Neural cell (in vitro differentiated cells): ENCODE results near the gene MTF2. TPM values are rescaled to one million over a fixed set of nuclear protein-coding genes. Genes with fewer than 3 reads are reported as not detected.

Experiments
- H2AFZ ChIP-seq: fragments of 200-600, 300-800 bp; sonication (generic), shearing (Covaris generic); 2 replicates; pipeline ENCODE4 v1.6.0; 2014; ENCODE audit warnings: low read depth, mild to moderate bottlenecking, antibody characterized with exemption, low read length, moderate library complexity
- H3F3A ChIP-seq: fragments of 200-600 bp; shearing (Covaris generic); 2 replicates; pipeline ENCODE4 v1.6.1; 2016; ENCODE audit warnings: mild to moderate bottlenecking, moderate library complexity, mixed read lengths, antibody characterized with exemption, low read length; ENCODE audit not compliant: insufficient read depth, poor library complexity, severe bottlenecking
- H3K27ac ChIP-seq: fragments of 200-600, 300-800 bp; sonication (generic), shearing (Covaris generic); 2 replicates; pipeline ENCODE4 v1.5.1; 2014; ENCODE audit warnings: mild to moderate bottlenecking, low read length, moderate library complexity
- H3K27me3 ChIP-seq: fragments of 300-800, 200-600 bp; sonication (generic), shearing (Covaris generic); 2 replicates; pipeline ENCODE4 v1.6.0; 2014; ENCODE audit warnings: mild to moderate bottlenecking, low read depth, low read length, moderate library complexity; ENCODE audit not compliant: insufficient read depth
- H3K36me3 ChIP-seq: fragments of 300-800, 200-600 bp; sonication (generic), shearing (Covaris generic); 2 replicates; pipeline ENCODE4 v1.5.1; 2014; ENCODE audit warnings: mild to moderate bottlenecking, antibody characterized with exemption, low read length, moderate library complexity; ENCODE audit not compliant: insufficient read depth
- H3K4me2 ChIP-seq: fragments of 300-800, 200-600 bp; sonication (generic), shearing (Covaris generic); 2 replicates; pipeline ENCODE4 v1.6.0; 2014; ENCODE audit warnings: mild to moderate bottlenecking, low read length
- H3K4me3 ChIP-seq: fragments of 300-800, 200-600 bp; sonication (generic), shearing (Covaris generic); 2 replicates; pipeline ENCODE4 v1.5.1; 2014; ENCODE audit warnings: mild to moderate bottlenecking, low read length, moderate library complexity
- H3K79me2 ChIP-seq: fragments of 200-600 bp; shearing (Covaris generic); replicated peaks from 2 replicates; pipeline ENCODE4 v1.6.0; 2014; ENCODE audit warnings: mild to moderate bottlenecking, low read length, moderate library complexity; ENCODE audit not compliant: insufficient read depth
- H3K9ac ChIP-seq: fragments of 300-800, 200-600 bp; sonication (generic), shearing (Covaris generic); 2 replicates; pipeline ENCODE4 v1.6.1; 2016; ENCODE audit warnings: mild to moderate bottlenecking, low read length, mixed read lengths
- H3K9me2 ChIP-seq: fragments of 200-600 bp; shearing (Covaris generic); 2 replicates; pipeline ENCODE4 v1.6.1; 2016; ENCODE audit warnings: mild to moderate bottlenecking, low read length, mixed read lengths; ENCODE audit not compliant: insufficient read depth
- H3K9me3 ChIP-seq: fragments of 200-600, 300-800 bp; sonication (generic), shearing (Covaris generic); 2 replicates; pipeline ENCODE4 v1.6.1; 2016; ENCODE audit warnings: mild to moderate bottlenecking, mixed run types, low read length, moderate library complexity, mixed read lengths
- H4K20me1 ChIP-seq: fragments of 200-600 bp; shearing (Covaris generic); 2 replicates; pipeline ENCODE4 v1.6.1; 2016; ENCODE audit warnings: mild to moderate bottlenecking, mixed run types; ENCODE audit not compliant: insufficient read depth
- EP300 ChIP-seq: fragments of 450-650 bp; conservative IDR thresholded peaks from 2 replicates; pipeline ENCODE4 v1.6.1; 2014; ENCODE audit warnings: antibody characterized with exemption, mild to moderate bottlenecking, moderate library complexity; ENCODE audit not compliant: poor library complexity, severe bottlenecking
- MXI1 ChIP-seq: fragments of 450-650 bp; conservative IDR thresholded peaks from 2 replicates; pipeline ENCODE4 v1.6.1; 2014; ENCODE audit warnings: antibody characterized with exemption, mild to moderate bottlenecking; ENCODE audit not compliant: poor library complexity, severe bottlenecking
- RAD21 ChIP-seq: fragments of 450-650 bp; conservative IDR thresholded peaks from 2 replicates; pipeline ENCODE4 v1.6.1; 2014; ENCODE audit warnings: antibody characterized with exemption, mild to moderate bottlenecking, moderate library complexity
- SMC3 ChIP-seq: fragments of 450-650 bp; conservative IDR thresholded peaks from 2 replicates; pipeline ENCODE4 v1.6.1; 2014; ENCODE audit warnings: antibody characterized with exemption, mild to moderate bottlenecking, moderate library complexity; ENCODE audit not compliant: poor library complexity
- TAF1 ChIP-seq: IDR thresholded peaks from 2 replicates; pipeline ENCODE4 v1.6.1; 2012; ENCODE audit warnings: low read depth
- polyA plus RNA-seq: library from polyadenylated mRNA; depleted of rRNA; stranded (reverse); fragments of >200 nt; gene quantifications from 2 replicates; pipeline ENCODE4 v1.2.3, GENCODE V29; 2014
- TF ChIP-seq, protein P1 (sequence below): IDR thresholded peaks from 2 replicates; pipeline ENCODE4 v1.6.1; 2012; ENCODE audit warnings: borderline replicate concordance
- TF ChIP-seq, protein P2 (sequence below): fragments of 450-650 bp; IDR thresholded peaks from 2 replicates; pipeline ENCODE4 v1.5.1; 2014; ENCODE audit warnings: antibody characterized with exemption, mild to moderate bottlenecking, moderate library complexity; ENCODE audit not compliant: poor library complexity, severe bottlenecking

Gene MTF2
- polyA plus RNA-seq, 1 donor from 2014 or later, result 124 TPM

DNA sequence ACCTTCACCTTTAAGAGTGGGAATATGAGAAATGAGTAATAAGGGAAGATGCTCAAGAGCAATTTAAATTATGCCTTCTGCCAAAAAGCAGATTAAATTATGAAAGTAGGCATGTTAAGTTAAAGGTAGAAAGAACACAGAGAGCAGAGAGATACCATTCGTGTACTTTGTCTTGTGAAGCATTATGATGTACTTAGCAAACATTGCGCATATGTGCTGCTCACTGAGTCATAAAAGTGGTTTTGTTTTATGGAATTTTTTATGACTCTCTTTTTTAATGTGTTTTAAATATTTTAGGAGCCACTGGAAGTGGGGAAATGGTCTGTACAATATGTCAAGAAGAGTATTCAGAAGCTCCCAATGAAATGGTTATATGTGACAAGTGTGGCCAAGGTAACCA is 35.3 kb downstream of the MTF2 start:
- no peaks in the 10 kb centered on the region for H4K20me1 ChIP-seq
- no peak for TF ChIP-seq TAF1
- TF ChIP-seq, protein P1, sequence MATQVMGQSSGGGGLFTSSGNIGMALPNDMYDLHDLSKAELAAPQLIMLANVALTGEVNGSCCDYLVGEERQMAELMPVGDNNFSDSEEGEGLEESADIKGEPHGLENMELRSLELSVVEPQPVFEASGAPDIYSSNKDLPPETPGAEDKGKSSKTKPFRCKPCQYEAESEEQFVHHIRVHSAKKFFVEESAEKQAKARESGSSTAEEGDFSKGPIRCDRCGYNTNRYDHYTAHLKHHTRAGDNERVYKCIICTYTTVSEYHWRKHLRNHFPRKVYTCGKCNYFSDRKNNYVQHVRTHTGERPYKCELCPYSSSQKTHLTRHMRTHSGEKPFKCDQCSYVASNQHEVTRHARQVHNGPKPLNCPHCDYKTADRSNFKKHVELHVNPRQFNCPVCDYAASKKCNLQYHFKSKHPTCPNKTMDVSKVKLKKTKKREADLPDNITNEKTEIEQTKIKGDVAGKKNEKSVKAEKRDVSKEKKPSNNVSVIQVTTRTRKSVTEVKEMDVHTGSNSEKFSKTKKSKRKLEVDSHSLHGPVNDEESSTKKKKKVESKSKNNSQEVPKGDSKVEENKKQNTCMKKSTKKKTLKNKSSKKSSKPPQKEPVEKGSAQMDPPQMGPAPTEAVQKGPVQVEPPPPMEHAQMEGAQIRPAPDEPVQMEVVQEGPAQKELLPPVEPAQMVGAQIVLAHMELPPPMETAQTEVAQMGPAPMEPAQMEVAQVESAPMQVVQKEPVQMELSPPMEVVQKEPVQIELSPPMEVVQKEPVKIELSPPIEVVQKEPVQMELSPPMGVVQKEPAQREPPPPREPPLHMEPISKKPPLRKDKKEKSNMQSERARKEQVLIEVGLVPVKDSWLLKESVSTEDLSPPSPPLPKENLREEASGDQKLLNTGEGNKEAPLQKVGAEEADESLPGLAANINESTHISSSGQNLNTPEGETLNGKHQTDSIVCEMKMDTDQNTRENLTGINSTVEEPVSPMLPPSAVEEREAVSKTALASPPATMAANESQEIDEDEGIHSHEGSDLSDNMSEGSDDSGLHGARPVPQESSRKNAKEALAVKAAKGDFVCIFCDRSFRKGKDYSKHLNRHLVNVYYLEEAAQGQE, result no peak
- TF ChIP-seq, protein P2, sequence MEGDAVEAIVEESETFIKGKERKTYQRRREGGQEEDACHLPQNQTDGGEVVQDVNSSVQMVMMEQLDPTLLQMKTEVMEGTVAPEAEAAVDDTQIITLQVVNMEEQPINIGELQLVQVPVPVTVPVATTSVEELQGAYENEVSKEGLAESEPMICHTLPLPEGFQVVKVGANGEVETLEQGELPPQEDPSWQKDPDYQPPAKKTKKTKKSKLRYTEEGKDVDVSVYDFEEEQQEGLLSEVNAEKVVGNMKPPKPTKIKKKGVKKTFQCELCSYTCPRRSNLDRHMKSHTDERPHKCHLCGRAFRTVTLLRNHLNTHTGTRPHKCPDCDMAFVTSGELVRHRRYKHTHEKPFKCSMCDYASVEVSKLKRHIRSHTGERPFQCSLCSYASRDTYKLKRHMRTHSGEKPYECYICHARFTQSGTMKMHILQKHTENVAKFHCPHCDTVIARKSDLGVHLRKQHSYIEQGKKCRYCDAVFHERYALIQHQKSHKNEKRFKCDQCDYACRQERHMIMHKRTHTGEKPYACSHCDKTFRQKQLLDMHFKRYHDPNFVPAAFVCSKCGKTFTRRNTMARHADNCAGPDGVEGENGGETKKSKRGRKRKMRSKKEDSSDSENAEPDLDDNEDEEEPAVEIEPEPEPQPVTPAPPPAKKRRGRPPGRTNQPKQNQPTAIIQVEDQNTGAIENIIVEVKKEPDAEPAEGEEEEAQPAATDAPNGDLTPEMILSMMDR, result no peak
- no peak for TF ChIP-seq SMC3
- no peak for TF ChIP-seq MXI1
- TF ChIP-seq RAD21, result no peak
- TF ChIP-seq EP300, result no peak
- H3K27me3 ChIP-seq, result no peaks in the 10 kb centered on the region
- H3K27ac ChIP-seq, result no peak overlapping the region
- H3K4me3 ChIP-seq, result no peak overlapping the region
- no peak overlapping the region for H3K9ac ChIP-seq
- H3K9me2 ChIP-seq, result no peaks in the 10 kb centered on the region
- H3K79me2 ChIP-seq, result peaks cover 49% of the 10 kb centered on the region
- H3K4me2 ChIP-seq, result no peak overlapping the region
- H3F3A ChIP-seq, result no peaks in the 10 kb centered on the region
- no peaks in the 10 kb centered on the region for H3K9me3 ChIP-seq
- H3K36me3 ChIP-seq, result peaks cover 3% of the 10 kb centered on the region
- no peak overlapping the region for H2AFZ ChIP-seq

DNA sequence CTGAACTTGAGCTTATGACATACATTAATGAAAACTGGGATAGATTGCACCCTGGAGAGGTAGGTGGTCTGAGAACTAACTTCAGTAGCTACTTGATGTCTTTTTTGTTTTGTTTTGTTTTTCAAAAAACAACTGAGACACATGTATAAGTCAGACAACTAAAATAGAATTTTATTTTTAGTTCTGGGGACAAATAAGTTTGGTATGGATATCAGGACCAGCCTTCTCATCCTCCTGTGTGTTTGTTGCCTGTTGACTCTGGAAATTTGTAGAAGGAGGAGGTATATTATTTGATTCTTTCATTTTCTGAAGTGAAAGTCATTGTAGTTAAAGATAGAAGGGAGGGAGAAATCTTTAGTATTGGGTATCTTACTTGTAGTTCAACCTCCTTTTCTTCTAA is 41.5 kb downstream of the MTF2 start:
- Histone ChIP-seq H3K36me3 (peaks cover 12% of the 10 kb centered on the region), H3K9me3 (no peaks in the 10 kb centered on the region), H3K4me2 (no peak overlapping the region), H3K9me2 (no peaks in the 10 kb centered on the region), H3F3A (no peaks in the 10 kb centered on the region), H2AFZ (no peak overlapping the region), H3K9ac (no peak overlapping the region), H3K79me2 (no peaks in the 10 kb centered on the region), H4K20me1 (no peaks in the 10 kb centered on the region), H3K27ac (no peak overlapping the region), H3K27me3 (no peaks in the 10 kb centered on the region), H3K4me3 (no peak overlapping the region)
- no peak for TF ChIP-seq TAF1
- no peak for TF ChIP-seq SMC3
- TF ChIP-seq MXI1, result no peak
- TF ChIP-seq, protein P1, result no peak
- TF ChIP-seq, protein P2, result no peak
- no peak for TF ChIP-seq EP300
